Ramos (cell line): Measurements from ENCODE around the gene PCDHA6.
"Not testable (repeated sequence)": the region's sequence is repeated elsewhere in the genome, so short reads cannot be mapped to it uniquely, and the experiment has no call there.

Experiments
- in situ Hi-C: fragments of 300-500 bp; cut with MboI; formaldehyde crosslinking; loops from one replicate; pipeline ENCODE4 v1.14.3; 2022; ENCODE audit warnings: low sequenced_read_pairs; ENCODE audit not compliant: unreplicated experiment

Gene PCDHA6

DNA sequence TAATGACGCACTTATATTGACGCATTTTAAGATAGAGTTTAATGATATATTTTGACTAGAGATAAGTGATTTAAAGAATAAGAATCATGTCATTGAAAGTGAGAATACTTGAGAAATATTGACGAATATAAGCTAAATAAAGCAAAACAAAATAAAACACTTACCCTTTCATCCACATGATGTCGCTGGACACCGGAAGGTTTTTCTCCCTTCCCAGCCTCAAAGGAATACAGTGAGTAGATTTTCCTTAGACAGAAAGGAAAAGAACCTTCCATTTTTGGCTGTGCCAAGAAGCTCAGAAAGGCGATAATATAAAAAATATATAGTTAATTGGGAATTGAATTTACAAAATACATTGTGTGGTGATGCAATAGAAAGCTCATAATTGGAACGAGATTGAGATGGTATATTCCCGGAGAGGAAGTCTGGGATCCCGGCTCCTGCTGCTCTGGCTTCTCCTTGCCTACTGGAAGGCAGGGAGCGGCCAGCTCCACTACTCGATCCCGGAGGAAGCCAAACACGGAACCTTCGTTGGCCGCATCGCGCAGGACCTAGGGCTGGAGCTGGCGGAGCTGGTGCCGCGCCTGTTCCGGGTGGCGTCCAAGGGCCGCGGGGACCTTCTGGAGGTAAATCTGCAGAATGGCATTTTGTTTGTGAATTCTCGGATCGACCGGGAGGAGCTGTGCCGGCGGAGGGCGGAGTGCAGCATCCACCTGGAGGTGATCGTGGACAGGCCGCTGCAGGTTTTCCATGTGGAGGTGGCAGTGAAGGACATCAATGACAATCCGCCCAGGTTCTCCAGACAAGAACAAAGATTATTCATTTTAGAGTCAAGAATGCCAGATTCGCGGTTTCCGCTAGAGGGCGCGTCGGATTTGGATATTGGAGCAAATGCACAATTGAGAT, 6.1 kb upstream of the PCDHA6 start, which contains the start of gene PCDHA5:
PCDHA5 (plus strand) TSS at position 239 of the 906 bp plus-strand sequence.
- in situ Hi-C loops, result no loop called here

DNA sequence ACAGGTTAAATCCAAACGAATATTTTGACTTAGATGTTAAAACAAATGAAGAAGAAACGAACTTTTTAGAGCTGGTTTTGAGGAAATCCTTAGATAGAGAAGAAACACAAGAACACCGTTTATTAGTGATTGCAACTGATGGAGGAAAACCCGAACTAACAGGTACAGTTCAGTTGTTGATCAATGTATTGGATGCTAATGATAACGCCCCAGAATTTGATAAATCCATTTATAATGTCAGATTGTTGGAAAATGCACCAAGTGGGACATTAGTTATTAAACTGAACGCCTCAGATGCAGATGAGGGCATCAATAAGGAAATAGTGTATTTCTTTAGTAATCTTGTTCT, 5.5 kb upstream of the PCDHA6 start:
- in situ Hi-C loops, result no loop called here

DNA sequence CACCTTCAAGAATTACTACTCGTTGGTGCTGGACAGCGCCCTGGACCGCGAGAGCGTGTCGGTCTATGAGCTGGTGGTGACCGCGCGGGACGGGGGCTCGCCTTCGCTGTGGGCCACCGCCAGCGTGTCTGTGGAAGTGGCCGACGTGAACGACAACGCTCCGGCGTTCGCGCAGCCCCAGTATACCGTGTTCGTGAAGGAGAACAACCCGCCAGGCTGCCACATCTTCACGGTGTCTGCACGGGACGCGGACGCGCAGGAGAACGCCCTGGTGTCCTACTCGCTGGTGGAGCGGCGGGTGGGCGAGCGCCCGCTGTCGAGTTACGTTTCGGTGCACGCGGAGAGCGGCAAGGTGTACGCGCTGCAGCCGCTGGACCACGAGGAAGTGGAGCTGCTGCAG, 4.8 kb upstream of the PCDHA6 start:
- in situ Hi-C loops, result not testable (repeated sequence)

DNA sequence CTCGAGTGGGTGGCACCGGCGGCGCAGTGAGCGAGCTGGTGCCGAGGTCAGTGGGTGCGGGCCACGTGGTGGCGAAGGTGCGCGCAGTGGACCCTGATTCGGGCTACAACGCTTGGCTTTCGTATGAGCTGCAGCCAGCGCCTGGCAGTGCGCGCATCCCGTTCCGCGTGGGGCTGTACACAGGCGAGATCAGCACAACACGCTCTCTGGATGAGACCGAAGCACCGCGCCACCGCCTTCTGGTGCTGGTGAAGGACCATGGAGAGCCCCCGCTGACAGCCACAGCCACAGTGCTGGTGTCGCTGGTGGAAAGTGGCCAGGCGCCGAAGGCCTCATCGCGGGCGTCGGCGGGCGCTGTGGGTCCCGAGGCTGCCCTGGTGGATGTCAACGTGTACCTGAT, 4.3 kb upstream of the PCDHA6 start:
- in situ Hi-C loops, result no loop called here

DNA sequence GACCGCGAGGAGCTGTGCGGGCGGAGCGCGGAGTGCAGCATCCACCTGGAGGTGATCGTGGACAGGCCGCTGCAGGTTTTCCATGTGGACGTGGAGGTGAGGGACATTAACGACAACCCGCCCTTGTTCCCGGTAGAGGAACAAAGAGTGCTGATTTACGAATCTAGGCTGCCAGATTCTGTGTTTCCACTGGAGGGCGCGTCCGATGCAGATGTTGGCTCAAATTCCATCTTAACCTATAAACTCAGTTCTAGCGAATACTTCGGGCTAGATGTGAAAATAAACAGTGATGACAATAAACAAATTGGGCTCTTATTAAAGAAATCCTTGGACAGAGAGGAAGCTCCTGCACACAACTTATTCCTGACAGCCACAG, 590 bp downstream of the PCDHA6 start:
- in situ Hi-C loops, result no loop called here

DNA sequence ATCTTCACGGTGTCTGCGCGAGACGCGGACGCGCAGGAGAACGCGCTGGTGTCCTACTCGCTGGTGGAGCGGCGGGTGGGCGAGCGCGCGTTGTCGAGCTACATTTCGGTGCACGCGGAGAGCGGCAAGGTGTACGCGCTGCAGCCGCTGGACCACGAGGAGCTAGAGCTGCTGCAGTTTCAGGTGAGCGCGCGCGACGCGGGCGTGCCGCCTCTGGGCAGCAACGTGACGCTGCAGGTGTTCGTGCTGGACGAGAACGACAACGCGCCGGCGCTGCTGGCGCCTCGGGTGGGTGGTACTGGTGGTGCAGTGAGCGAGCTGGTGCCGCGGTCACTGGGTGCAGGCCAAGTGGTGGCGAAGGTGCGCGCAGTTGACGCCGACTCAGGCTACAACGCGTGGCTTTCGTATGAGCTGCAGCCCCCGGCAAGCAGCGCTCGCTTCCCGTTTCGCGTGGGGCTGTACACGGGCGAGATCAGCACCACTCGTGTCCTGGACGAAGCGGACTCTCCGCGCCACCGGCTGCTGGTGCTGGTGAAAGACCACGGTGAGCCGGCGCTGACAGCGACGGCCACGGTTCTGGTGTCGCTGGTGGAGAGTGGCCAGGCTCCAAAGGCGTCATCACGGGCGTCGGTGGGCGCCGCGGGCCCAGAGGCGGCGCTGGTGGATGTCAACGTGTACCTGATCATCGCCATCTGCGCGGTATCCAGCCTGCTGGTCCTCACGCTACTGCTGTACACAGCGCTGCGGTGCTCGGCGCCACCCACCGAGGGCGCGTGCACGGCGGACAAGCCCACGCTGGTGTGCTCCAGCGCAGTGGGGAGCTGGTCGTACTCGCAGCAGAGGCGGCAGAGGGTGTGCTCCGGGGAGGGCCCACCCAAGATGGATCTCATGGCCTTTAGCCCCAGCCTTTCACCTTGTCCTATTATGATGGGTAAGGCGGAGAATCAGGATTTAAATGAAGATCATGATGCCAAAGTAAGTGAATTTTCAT, 2.0 kb downstream of the PCDHA6 start:
- in situ Hi-C loops, result not testable (repeated sequence)

DNA sequence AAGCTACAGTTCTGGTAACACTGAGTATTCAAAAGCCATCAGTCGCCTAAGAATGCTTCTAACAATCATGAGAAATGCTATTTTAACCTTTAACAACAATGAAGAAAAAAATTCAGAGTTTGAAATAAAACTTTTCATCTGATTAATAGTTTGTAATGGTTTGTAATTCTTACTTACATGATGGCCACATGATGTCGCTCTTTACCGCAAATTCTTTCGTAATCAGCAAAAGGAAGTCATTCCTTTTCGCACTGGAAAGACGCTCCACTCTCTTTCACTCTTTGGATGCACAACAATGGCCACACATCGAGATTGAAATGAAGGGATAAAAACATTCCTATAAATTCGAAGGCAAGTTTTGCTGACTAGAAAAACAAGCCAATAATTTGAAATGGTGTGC, 6.2 kb downstream of the PCDHA6 start, which contains the start of gene PCDHA7:
PCDHA7 (plus strand) TSS at position 277 of the 400 bp plus-strand sequence; CDS start at position 392, 115 bp downstream.
- in situ Hi-C loops, result no loop called here

DNA sequence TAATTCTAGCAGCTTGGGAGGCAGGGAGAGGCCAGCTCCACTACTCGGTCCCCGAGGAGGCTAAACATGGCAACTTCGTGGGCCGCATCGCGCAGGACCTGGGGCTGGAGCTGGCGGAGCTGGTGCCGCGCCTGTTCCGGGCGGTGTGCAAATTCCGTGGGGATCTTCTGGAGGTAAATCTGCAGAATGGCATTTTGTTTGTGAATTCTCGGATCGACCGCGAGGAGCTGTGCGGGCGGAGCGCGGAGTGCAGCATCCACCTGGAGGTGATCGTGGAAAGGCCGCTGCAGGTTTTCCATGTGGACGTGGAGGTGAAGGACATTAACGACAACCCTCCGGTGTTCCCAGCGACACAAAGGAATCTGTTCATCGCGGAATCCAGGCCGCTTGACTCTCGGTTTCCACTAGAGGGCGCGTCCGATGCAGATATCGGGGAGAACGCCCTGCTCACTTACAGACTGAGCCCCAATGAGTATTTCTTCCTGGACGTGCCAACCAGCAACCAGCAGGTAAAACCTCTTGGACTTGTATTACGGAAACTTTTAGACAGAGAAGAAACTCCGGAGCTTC, 6.8 kb downstream of the PCDHA6 start:
- in situ Hi-C loops, result not testable (repeated sequence)

DNA sequence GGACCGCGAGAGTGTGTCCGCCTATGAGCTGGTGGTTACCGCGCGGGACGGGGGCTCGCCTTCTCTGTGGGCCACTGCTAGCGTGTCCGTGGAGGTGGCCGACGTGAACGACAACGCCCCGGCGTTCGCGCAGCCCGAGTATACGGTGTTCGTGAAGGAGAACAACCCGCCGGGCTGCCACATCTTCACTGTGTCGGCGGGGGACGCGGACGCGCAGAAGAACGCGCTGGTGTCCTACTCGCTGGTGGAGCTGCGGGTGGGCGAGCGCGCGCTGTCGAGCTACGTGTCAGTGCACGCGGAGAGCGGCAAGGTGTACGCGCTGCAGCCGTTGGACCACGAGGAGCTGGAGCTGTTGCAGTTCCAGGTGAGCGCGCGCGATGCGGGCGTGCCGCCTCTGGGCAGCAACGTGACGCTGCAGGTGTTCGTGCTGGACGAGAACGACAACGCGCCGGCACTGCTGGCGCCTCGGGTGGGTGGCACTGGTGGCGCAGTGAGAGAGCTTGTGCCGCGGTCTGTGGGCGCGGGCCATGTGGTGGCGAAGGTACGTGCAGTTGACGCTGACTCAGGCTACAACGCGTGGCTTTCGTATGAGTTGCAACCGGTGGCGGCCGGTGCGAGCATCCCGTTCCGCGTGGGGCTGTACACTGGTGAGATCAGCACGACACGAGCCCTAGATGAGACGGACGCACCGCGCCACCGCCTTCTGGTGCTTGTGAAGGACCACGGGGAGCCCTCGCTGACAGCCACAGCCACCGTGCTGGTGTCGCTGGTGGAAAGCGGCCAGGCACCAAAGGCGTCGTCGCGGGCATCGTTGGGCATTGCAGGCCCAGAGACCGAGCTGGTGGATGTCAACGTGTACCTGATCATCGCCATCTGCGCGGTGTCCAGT, 8.1 kb downstream of the PCDHA6 start:
- in situ Hi-C loops, result no loop called here

DNA sequence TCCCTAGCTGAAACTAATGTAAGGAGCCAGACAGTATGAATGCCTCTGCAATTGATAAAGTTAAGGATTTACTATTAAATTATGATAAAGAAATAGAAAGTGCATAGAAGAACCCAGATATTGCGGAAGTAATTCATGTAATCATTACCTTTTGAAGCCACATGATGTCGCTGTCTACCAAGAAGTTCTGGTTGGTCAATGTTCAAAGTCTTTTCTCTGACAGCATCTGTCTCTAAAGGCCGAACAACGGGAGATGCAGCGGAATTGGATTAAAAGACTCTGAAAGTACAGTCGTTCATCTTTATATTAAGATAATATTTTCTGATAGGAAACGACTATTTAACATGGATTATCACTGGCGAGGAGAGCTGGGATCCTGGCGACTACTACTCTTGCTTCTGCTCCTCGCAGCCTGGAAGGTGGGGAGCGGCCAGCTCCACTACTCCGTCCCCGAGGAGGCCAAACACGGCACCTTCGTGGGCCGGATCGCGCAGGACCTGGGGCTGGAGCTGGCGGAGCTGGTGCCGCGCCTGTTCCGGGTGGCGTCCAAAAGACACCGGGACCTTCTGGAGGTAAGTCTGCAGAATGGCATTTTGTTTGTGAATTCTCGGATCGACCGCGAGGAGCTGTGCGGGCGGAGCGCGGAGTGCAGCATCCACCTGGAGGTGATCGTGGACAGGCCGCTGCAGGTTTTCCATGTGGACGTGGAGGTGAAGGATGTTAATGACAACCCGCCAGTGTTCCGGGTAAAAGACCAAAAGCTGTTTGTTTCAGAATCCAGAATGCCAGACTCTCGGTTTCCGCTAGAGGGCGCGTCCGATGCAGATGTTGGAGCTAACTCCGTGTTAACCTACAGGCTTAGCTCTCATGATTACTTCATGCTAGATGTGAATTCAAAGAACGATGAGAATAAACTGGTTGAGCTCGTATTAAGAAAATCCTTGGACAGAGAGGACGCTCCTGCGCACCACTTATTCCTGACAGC, 13.5 kb downstream of the PCDHA6 start, which contains the start of gene PCDHA8:
PCDHA8 (plus strand) TSS at position 210 of the 985 bp plus-strand sequence; CDS start at position 345, 135 bp downstream.
- in situ Hi-C loops, result no loop called here

DNA sequence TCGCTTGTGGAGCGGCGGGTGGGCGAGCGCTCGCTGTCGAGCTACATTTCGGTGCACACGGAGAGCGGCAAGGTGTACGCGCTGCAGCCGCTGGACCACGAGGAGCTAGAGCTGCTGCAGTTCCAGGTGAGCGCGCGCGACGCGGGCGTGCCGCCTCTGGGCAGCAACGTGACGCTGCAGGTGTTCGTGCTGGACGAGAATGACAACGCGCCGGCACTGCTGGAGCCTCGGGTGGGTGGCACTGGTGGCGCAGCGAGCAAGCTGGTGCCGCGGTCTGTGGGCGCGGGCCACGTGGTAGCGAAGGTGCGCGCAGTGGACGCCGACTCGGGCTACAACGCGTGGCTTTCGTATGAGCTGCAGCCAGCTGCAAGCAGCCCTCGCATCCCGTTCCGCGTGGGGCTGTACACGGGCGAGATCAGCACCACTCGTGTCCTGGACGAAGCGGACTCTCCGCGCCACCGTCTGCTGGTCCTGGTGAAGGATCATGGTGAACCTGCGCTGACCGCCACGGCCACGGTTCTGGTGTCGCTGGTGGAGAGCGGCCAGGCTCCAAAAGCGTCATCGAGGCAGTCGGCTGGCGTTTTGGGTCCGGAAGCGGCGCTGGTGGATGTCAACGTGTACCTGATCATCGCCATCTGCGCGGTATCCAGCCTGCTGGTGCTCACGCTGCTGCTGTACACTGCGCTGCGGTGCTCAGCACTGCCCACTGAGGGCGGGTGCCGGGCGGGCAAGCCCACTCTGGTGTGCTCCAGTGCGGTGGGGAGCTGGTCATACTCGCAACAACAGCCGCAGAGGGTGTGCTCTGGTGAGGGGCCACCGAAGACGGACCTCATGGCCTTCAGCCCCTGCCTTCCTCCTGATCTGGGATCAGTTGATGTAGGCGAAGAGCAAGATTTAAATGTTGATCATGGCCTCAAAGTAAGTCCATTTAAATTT, 15.3 kb downstream of the PCDHA6 start:
- in situ Hi-C loops, result no loop called here

DNA sequence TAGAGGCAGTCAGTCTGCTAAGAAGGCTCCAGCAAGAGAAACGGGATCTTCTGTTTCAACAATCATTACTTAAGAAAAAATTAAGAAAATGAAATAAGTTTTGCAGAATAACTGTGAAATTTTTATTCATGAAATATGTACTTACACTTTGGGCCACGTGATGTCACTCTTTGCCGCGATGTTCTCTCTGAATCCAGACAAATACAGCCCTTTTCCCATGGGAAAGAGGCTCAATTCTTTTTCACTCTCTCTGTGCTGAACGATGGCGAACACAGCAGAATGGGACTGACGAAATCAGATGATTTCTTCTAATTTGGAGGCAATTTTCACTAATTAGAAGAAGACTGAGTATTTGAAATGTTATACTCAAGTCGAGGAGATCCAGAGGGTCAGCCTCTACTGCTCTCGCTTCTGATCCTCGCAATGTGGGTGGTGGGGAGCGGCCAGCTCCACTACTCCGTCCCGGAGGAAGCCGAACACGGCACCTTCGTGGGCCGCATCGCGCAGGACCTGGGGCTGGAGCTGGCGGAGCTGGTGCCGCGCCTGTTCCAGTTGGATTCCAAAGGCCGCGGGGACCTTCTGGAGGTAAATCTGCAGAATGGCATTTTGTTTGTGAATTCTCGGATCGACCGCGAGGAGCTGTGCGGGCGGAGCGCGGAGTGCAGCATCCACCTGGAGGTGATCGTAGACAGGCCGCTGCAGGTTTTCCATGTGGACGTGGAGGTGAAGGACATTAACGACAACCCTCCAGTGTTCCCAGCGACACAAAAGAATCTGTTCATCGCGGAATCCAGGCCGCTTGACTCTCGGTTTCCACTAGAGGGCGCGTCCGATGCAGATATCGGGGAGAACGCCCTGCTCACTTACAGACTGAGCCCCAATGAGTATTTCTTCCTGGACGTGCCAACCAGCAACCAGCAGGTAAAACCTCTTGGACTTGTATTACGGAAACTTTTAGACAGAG, 20.7 kb downstream of the PCDHA6 start, which contains the start of gene PCDHA9:
PCDHA9 (plus strand) TSS at position 244 of the 964 bp plus-strand sequence; CDS start at position 358, 114 bp downstream.
- in situ Hi-C loops, result not testable (repeated sequence)

DNA sequence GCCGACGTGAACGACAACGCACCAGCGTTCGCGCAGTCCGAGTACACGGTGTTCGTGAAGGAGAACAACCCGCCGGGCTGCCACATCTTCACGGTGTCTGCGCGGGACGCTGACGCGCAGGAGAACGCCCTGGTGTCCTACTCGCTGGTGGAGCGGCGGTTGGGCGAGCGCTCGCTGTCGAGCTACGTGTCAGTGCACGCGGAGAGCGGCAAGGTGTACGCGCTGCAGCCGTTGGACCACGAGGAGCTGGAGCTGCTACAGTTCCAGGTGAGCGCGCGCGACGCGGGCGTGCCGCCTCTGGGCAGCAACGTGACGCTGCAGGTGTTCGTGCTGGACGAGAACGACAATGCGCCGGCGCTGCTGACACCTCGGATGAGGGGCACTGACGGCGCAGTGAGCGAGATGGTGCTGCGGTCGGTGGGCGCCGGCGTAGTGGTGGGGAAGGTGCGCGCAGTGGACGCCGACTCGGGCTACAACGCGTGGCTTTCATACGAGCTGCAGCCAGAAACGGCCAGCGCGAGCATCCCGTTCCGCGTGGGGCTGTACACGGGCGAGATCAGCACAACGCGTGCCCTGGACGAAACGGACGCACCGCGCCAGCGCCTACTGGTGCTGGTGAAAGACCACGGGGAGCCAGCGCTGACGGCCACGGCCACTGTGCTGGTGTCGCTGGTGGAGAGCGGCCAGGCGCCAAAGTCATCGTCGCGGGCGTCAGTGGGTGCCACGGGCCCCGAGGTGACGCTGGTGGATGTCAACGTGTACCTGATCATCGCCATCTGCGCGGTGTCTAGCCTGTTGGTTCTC, 22.3 kb downstream of the PCDHA6 start:
- in situ Hi-C loops, result loop anchor here (10.0 kb wide), 1 partner anchor 195 kb away; no protein-coding TSS in a partner anchor

DNA sequence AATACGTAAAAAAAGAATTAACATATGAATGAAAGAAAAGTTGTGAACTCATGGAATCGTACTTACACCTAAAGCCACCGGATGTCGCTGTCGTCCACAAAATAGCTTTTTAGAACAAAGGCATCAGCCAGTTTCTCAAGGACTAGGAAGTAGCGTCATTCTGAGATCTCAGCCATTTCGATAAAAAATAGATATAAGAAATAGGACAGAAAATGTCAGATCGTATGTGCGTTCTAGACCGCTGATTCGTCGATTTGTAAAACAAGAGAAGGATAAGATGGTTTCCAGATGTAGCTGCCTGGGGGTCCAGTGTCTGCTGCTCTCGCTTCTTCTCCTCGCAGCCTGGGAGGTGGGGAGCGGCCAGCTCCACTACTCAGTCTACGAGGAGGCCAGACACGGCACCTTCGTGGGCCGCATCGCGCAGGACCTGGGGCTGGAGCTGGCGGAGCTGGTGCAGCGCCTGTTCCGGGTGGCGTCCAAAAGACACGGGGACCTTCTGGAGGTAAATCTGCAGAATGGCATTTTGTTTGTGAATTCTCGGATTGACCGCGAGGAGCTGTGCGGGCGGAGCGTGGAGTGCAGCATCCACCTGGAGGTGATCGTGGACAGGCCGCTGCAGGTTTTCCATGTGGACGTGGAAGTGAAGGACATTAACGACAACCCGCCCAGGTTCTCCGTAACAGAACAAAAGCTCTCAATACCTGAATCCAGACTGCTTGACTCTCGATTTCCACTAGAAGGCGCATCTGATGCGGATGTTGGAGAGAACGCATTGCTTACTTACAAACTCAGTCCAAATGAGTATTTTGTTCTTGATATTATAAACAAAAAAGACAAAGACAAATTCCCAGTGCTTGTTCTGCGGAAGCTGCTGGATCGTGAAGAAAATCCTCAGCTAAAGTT, 28.3 kb downstream of the PCDHA6 start, which contains the start of gene PCDHA10:
PCDHA10 (plus strand) TSS at position 126 of the 903 bp plus-strand sequence; CDS start at position 278, 152 bp downstream.
- in situ Hi-C loops, result loop anchor here (10.0 kb wide), 1 partner anchor 189 kb away; no protein-coding TSS in a partner anchor
